ENCODE data around the gene NUP98. TPM values are rescaled to one million over a fixed set of nuclear protein-coding genes. Genes with fewer than 3 reads are reported as not detected.

Gene NUP98
- total and polyA plus RNA-seq, 2 of the 13 experiments (the other 11 are each of a cell fraction or from before 2014, with no cell fraction given): 76.6 to 85.3 TPM

DNA sequence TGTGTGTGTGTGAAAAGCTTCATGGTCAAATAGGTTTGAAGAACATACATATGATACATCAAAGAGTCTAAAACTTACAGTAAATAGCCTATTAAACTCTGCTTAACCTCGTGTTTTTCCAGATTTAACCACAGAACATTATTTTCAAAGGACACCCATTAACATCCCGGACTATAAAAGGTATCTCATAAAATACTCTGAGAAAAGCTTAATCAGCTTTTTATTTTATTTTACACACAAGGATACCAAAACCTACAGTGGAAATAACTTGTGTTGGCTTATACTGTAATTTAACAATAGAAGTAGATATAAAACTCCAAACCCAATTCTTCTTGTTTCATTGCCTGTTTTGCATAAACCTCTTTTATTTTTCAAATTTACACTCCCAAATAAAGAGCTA is 76.4 kb downstream of the NUP98 start:
- Histone ChIP-seq H3K4me2 (ENCODE audit: low read depth, low read length) (no peak overlapping the region), H3K79me2 (ENCODE audit: insufficient read depth, low read length) (no peaks in the 10 kb centered on the region), H3K36me3 (replicated peaks in 1 of 2; ENCODE audit: control insufficient read depth in 1 of 2, insufficient read depth in 2 of 2, low read length in 2 of 2) (peaks cover 29 to 76% of the 10 kb centered on the region in 2 experiments), H2AFZ (ENCODE audit: low read length) (no peak overlapping the region), H3K4me1 (ENCODE audit: insufficient read depth, low read length) (no peaks in the 10 kb centered on the region), H3K9ac (ENCODE audit: insufficient read depth, low read depth, low read length) (no peak overlapping the region), H3K9me3 (ENCODE audit: low read length) (no peaks in the 10 kb centered on the region), H3K4me3 (replicated peaks in 1 of 3; ENCODE audit: insufficient read depth in 1 of 3, low read depth in 2 of 3, low read length in 3 of 3) (no peak overlapping the region), H4K20me1 (ENCODE audit: insufficient read depth, low read length) (no peaks in the 10 kb centered on the region), H3K27ac (ENCODE audit: extremely low read length, insufficient read depth, low read length) (no peak overlapping the region), H3K27me3 (ENCODE audit: control insufficient read depth in 1 of 2, insufficient read depth in 2 of 2, low read length in 2 of 2) (no peaks in the 10 kb centered on the region)
- no peak for ATAC-seq
- TF ChIP-seq MED8 (CRISPR knock-in tag; IDR thresholded peaks at IDR 0.05; ENCODE audit: insufficient replicate concordance): no peak
- TF ChIP-seq HBP1 (CRISPR knock-in tag; IDR thresholded peaks at IDR 0.05; ENCODE audit: low read depth): no peak
- TF ChIP-seq MAFF (IDR thresholded peaks at IDR 0.05; ENCODE audit: low read depth, low read length): peak; percentile 47; the same call in 1 of the 2 replicates
- peak; percentile 26 to 69; a peak in 2 of 4 replicates for TF ChIP-seq MAFK (conservative IDR thresholded peaks at IDR 0.05 in 1 of 2, IDR thresholded peaks at IDR 0.05 in 1 of 2; ENCODE audit: low read length in 2 of 2)
- TF ChIP-seq, protein P1, sequence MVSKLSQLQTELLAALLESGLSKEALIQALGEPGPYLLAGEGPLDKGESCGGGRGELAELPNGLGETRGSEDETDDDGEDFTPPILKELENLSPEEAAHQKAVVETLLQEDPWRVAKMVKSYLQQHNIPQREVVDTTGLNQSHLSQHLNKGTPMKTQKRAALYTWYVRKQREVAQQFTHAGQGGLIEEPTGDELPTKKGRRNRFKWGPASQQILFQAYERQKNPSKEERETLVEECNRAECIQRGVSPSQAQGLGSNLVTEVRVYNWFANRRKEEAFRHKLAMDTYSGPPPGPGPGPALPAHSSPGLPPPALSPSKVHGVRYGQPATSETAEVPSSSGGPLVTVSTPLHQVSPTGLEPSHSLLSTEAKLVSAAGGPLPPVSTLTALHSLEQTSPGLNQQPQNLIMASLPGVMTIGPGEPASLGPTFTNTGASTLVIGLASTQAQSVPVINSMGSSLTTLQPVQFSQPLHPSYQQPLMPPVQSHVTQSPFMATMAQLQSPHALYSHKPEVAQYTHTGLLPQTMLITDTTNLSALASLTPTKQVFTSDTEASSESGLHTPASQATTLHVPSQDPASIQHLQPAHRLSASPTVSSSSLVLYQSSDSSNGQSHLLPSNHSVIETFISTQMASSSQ (IDR thresholded peaks at IDR 0.05; ENCODE audit: low read depth): no peak
- TF ChIP-seq, protein P1 (CRISPR knock-in tag; IDR thresholded peaks at IDR 0.05; ENCODE audit: borderline replicate concordance): no peak
- in situ Hi-C loops (cut with HindIII; ENCODE audit: extremely low pct_ligation_motif_present, low pct_unique_long_range_greater_than_20kb): no loop called here
- ChIA-PET POLR2A (no interaction called here), CTCF (ENCODE audit: low intra/inter-chr PET ratio, low total read pairs) (no interaction called here)
- intact Hi-C loops (cut with micrococcal nuclease; ENCODE audit: unreplicated experiment): no loop called here
- DNase-seq (ENCODE audit: low spot score): no peak
- TSS peak; percentile 30 for BruUV-seq (replicated peaks)
- no peak for FAIRE-seq
- 98% methylated on average over 2 of the region's 2 CpGs for WGBS (ENCODE audit: low lambda C conversion rate)
